CD14-positive monocyte (primary cell): Measurements from ENCODE around the gene ARFIP2. TPM values are rescaled to one million over a fixed set of nuclear protein-coding genes. Genes with fewer than 3 reads are reported as not detected.

Experiments used
- DNase-seq, 3 donors: peaks; one replicate each; pipeline ENCODE4 v3.0.0-alpha.2; 2011 to 2022
- H2AFZ ChIP-seq: 2 replicates; pipeline ENCODE4 v1.6.0; 2012; ENCODE audit warnings: mild to moderate bottlenecking, low read depth, low read length, inconsistent platforms; ENCODE audit not compliant: insufficient read depth, poor library complexity, severe bottlenecking
- H3K27ac ChIP-seq, 2 donors: 1 replicate in 1 of 2; 2 replicates in 1 of 2; pipeline ENCODE4 v1.5.1; 2012 to 2013; ENCODE audit warnings: low read length in 2 of 2, control low read depth in 1 of 2, inconsistent platforms in 1 of 2, low read depth in 1 of 2, mild to moderate bottlenecking in 1 of 2
- H3K27me3 ChIP-seq, 2 donors: one replicate each; pipeline versions ENCODE4 v1.6.0 to v1.6.1; 2011 to 2013; ENCODE audit warnings: low read length in 2 of 2; ENCODE audit not compliant: control insufficient read depth in 2 of 2, insufficient read depth in 2 of 2
- H3K36me3 ChIP-seq, 2 donors: replicated peaks in 1 of 2; 1 replicate in 1 of 2; 2 replicates in 1 of 2; pipeline versions ENCODE4 v1.5.1 to v1.6.1; 2012 to 2013; ENCODE audit warnings: low read length in 2 of 2, control low read depth in 1 of 2, inconsistent platforms in 1 of 2, mild to moderate bottlenecking in 1 of 2; ENCODE audit not compliant: insufficient read depth in 2 of 2, control insufficient read depth in 1 of 2
- H3K4me1 ChIP-seq, 2 donors: 1 replicate in 1 of 2; 2 replicates in 1 of 2; pipeline versions ENCODE4 v1.5.1 to v1.6.1; 2012 to 2013; ENCODE audit warnings: low read length in 2 of 2, control low read depth in 1 of 2, inconsistent platforms in 1 of 2, mild to moderate bottlenecking in 1 of 2, moderate library complexity in 1 of 2; ENCODE audit not compliant: insufficient read depth in 2 of 2, control insufficient read depth in 1 of 2
- H3K4me2 ChIP-seq: replicated peaks from 2 replicates; pipeline ENCODE3; 2012; ENCODE audit warnings: low read length, moderate library complexity, mild to moderate bottlenecking; ENCODE audit not compliant: poor library complexity, severe bottlenecking; ENCODE audit errors: extremely low read depth
- H3K4me3 ChIP-seq, 3 experiments: fragments of 200-600 bp in 1 of 3; sonication (generic) in 1 of 3; replicated peaks in 1 of 3; 1 replicate in 2 of 3; 2 replicates in 1 of 3; pipeline ENCODE4 v1.5.1; 2011 to 2013; ENCODE audit warnings: low read length in 3 of 3, mild to moderate bottlenecking in 3 of 3, control low read depth in 2 of 3, low read depth in 2 of 3, inconsistent platforms in 1 of 3, moderate library complexity in 1 of 3
- H3K79me2 ChIP-seq: 2 replicates; pipeline ENCODE4 v1.6.0; 2012; ENCODE audit warnings: mild to moderate bottlenecking, control low read depth, inconsistent platforms, low read length, moderate library complexity; ENCODE audit not compliant: insufficient read depth
- H3K9ac ChIP-seq: 2 replicates; pipeline ENCODE4 v1.6.0; 2017; ENCODE audit warnings: low read length, mild to moderate bottlenecking; ENCODE audit not compliant: insufficient read depth, poor library complexity, severe bottlenecking
- H3K9me3 ChIP-seq, 2 donors: replicated peaks in 1 of 2; 1 replicate in 1 of 2; 2 replicates in 1 of 2; pipeline versions ENCODE4 v1.5.1 to v1.6.1; 2012 to 2013; ENCODE audit warnings: low read length in 2 of 2, control low read depth in 1 of 2; ENCODE audit not compliant: control insufficient read depth in 1 of 2, insufficient read depth in 1 of 2
- H4K20me1 ChIP-seq: 2 replicates; pipeline ENCODE4 v1.6.0; 2012; ENCODE audit warnings: mild to moderate bottlenecking, low read length, control low read depth, moderate library complexity; ENCODE audit not compliant: insufficient read depth
- H3K27ac Mint-ChIP-seq, 7 donors: one replicate each; pipeline ENCODE4 v1.8.0; 2020; ENCODE audit warnings: mild to moderate bottlenecking in 7 of 7, mixed read lengths in 7 of 7, moderate library complexity in 6 of 7, inconsistent platforms in 2 of 7
- H3K27me3 Mint-ChIP-seq, 3 donors: one replicate each; pipeline ENCODE4 v1.8.0; 2021 to 2022; ENCODE audit warnings: low read depth in 3 of 3, mild to moderate bottlenecking in 3 of 3, mixed read lengths in 3 of 3, moderate library complexity in 3 of 3, inconsistent platforms in 1 of 3
- H3K36me3 Mint-ChIP-seq, 2 donors: one replicate each; pipeline ENCODE4 v1.8.0; 2020; ENCODE audit warnings: mixed read lengths in 2 of 2, inconsistent platforms in 1 of 2, mild to moderate bottlenecking in 1 of 2
- H3K4me1 Mint-ChIP-seq: one replicate; pipeline ENCODE4 v1.8.0; 2020; ENCODE audit warnings: mild to moderate bottlenecking, mixed read lengths
- H3K4me3 Mint-ChIP-seq, 2 donors: one replicate each; pipeline ENCODE4 v1.8.0; 2020; ENCODE audit warnings: mild to moderate bottlenecking in 2 of 2, mixed read lengths in 2 of 2, moderate library complexity in 1 of 2
- H3K9me3 Mint-ChIP-seq, 7 donors: one replicate each; pipeline ENCODE4 v1.8.0; 2020 to 2022; ENCODE audit warnings: mixed read lengths in 7 of 7, mild to moderate bottlenecking in 6 of 7, moderate library complexity in 6 of 7, inconsistent platforms in 2 of 7
- WGBS: methylation state at CpG from one replicate; pipeline ENCODE4 v1.1.5; 2013; ENCODE audit warnings: missing lambda C conversion rate; ENCODE audit not compliant: insufficient coverage; 5-methylcytosine and 5-hydroxymethylcytosine counted together
- intact Hi-C, 2 donors: fragments of 100-400 bp; cut with micrococcal nuclease; formaldehyde crosslinking; loops; one replicate each; pipeline versions ENCODE4 v1.15.0 to v1.15.1; 2023
- polyA plus RNA-seq, 3 donors: library from polyadenylated mRNA; depleted of rRNA in 1 of 3; unstranded in 2 of 3; stranded (reverse) in 1 of 3; fragments of 300-500 nt in 2 of 3; fragments of >200 nt in 1 of 3; fragmentation: Illumina TruSeq in 2 of 3; gene quantifications; 1 replicate in 2 of 3; 2 replicates in 1 of 3; pipeline ENCODE4 v1.2.3, GENCODE V29; 2012 to 2021
- TF ChIP-seq, protein P1 (sequence below): fragments of 200-600 bp; IDR thresholded peaks from one replicate; pipeline ENCODE4 v1.8.0; 2022; ENCODE audit warnings: antibody characterized with exemption, mild to moderate bottlenecking

The ARFIP2 gene
- polyA plus RNA-seq, 3 donors: 21.6 to 43.8 (median 27.2) TPM

- no peaks in the 10 kb centered on the region for H3K79me2 ChIP-seq
- DNase-seq: no peak
- no peak overlapping the region for H3K27ac ChIP-seq
- intact Hi-C loops: no loop called here
- Mint-ChIP-seq H3K27ac (no peak overlapping the region), H3K4me3 (no peak overlapping the region), H3K9me3 (no peaks in the 10 kb centered on the region), H3K27me3 (no peaks in the 10 kb centered on the region), H3K36me3 (peaks cover 69 to 71% of the 10 kb centered on the region in 2 donors), H3K4me1 (no peaks in the 10 kb centered on the region)
- H3K27me3 ChIP-seq: no peaks in the 10 kb centered on the region
- no peaks in the 10 kb centered on the region for H4K20me1 ChIP-seq
- no peak overlapping the region for H3K9ac ChIP-seq
- H3K9me3 ChIP-seq: no peaks in the 10 kb centered on the region
- no peak overlapping the region for H3K4me3 ChIP-seq
- peaks cover 35 to 77% of the 10 kb centered on the region in 2 donors for H3K36me3 ChIP-seq
- no peaks in the 10 kb centered on the region for H3K4me1 ChIP-seq
- H3K4me2 ChIP-seq: no peak overlapping the region
- 82% methylated on average over 6 of the region's 7 CpGs for WGBS
- no peak overlapping the region for H2AFZ ChIP-seq
- TF ChIP-seq, protein P1, sequence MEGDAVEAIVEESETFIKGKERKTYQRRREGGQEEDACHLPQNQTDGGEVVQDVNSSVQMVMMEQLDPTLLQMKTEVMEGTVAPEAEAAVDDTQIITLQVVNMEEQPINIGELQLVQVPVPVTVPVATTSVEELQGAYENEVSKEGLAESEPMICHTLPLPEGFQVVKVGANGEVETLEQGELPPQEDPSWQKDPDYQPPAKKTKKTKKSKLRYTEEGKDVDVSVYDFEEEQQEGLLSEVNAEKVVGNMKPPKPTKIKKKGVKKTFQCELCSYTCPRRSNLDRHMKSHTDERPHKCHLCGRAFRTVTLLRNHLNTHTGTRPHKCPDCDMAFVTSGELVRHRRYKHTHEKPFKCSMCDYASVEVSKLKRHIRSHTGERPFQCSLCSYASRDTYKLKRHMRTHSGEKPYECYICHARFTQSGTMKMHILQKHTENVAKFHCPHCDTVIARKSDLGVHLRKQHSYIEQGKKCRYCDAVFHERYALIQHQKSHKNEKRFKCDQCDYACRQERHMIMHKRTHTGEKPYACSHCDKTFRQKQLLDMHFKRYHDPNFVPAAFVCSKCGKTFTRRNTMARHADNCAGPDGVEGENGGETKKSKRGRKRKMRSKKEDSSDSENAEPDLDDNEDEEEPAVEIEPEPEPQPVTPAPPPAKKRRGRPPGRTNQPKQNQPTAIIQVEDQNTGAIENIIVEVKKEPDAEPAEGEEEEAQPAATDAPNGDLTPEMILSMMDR: no peak
Measured at GRCh38 chr11:6498121-6498520, 17.0 kb upstream of the ARFIP2 start.

GRCh38 chr11:6497069-6497839 is 16.1 kb upstream of the ARFIP2 start, which contains the start of gene DNHD1:
DNHD1 (plus strand) TSS chr11:6497280; CDS start chr11:6498216, 936 bp downstream.
- Histone ChIP-seq H3K27ac (no peak within 1 kb of the TSS), H3K9ac (no peak within 1 kb of the TSS), H3K4me1 (no peaks in the 10 kb centered on the region), H3K79me2 (no peaks in the 10 kb centered on the region), H3K4me3 (no peak within 1 kb of the TSS), H2AFZ (no peak within 1 kb of the TSS), H3K4me2 (no peak within 1 kb of the TSS), H4K20me1 (no peaks in the 10 kb centered on the region), H3K36me3 (peaks cover 27 to 77% of the 10 kb centered on the region in 2 donors), H3K9me3 (no peaks in the 10 kb centered on the region), H3K27me3 (no peaks in the 10 kb centered on the region)
- 94% methylated on average over 30 of the region's 33 CpGs for WGBS
- Mint-ChIP-seq H3K4me3 (no peak within 1 kb of the TSS), H3K27me3 (no peaks in the 10 kb centered on the region), H3K4me1 (no peaks in the 10 kb centered on the region), H3K27ac (peak within 1 kb of the TSS in 2 of 7 donors; percentile 46 to 54), H3K9me3 (no peaks in the 10 kb centered on the region), H3K36me3 (peaks cover 70% of the 10 kb centered on the region in 2 donors)
- intact Hi-C loops: no loop called here
- no peak for DNase-seq
- TF ChIP-seq, protein P1: no peak
